GM23338 (cell line): Measurements from ENCODE around the gene SORCS2. TPM values are rescaled to one million over a fixed set of nuclear protein-coding genes. Genes with fewer than 3 reads are reported as not detected.

Experiments used
- ATAC-seq: fragments of 200-7000 bp; cut with Tn5 transposase; 3 replicates; pipeline ENCODE4 v1.9.1; 2020
- DNase-seq: peaks from one replicate; pipeline ENCODE4 v3.0.0-alpha.2; 2015; ENCODE audit warnings: low spot score
- H2AFZ ChIP-seq: fragments of 200-600 bp; sonication (generic); 2 replicates; pipeline ENCODE4 v1.8.0; 2016; ENCODE audit warnings: antibody characterized with exemption, mild to moderate bottlenecking, moderate library complexity
- H3F3A ChIP-seq: fragments of 200-600 bp; sonication (generic); replicated peaks from 2 replicates; pipeline ENCODE4 v1.8.0; 2017; ENCODE audit warnings: antibody characterized with exemption, mixed run types, low read depth
- H3K27ac ChIP-seq: fragments of 200-600 bp; sonication (generic); 2 replicates; pipeline ENCODE4 v1.6.1; 2016; ENCODE audit warnings: low read depth
- H3K27me3 ChIP-seq: fragments of 200-600 bp; sonication (generic); 2 replicates; pipeline ENCODE4 v1.8.0; 2016; ENCODE audit warnings: mild to moderate bottlenecking, mixed run types, moderate library complexity; ENCODE audit not compliant: insufficient read depth
- H3K36me3 ChIP-seq: fragments of 200-600 bp; sonication (generic); 2 replicates; pipeline ENCODE4 v1.8.0; 2016; ENCODE audit warnings: mild to moderate bottlenecking; ENCODE audit not compliant: insufficient read depth
- H3K4me1 ChIP-seq: fragments of 200-600 bp; sonication (generic); 2 replicates; pipeline ENCODE4 v1.8.0; 2016; ENCODE audit warnings: mild to moderate bottlenecking, moderate library complexity; ENCODE audit not compliant: insufficient read depth
- H3K4me2 ChIP-seq: fragments of 200-600 bp; sonication (generic); 2 replicates; pipeline ENCODE4 v1.7.1; 2017; ENCODE audit warnings: mixed run types
- H3K4me3 ChIP-seq: fragments of 200-600 bp; sonication (generic); 2 replicates; pipeline ENCODE4 v1.6.1; 2016; ENCODE audit warnings: mixed run types
- H3K79me2 ChIP-seq: fragments of 200-600 bp; sonication (generic); replicated peaks from 2 replicates; pipeline ENCODE4 v1.8.0; 2017; ENCODE audit warnings: mild to moderate bottlenecking; ENCODE audit not compliant: insufficient read depth
- H3K9me2 ChIP-seq: fragments of 200-600 bp; sonication (generic); 2 replicates; pipeline ENCODE4 v1.8.0; 2017; ENCODE audit not compliant: insufficient read depth
- H4K20me1 ChIP-seq: fragments of 200-600 bp; sonication (generic); replicated peaks from 2 replicates; pipeline ENCODE4 v1.8.0; 2017; ENCODE audit warnings: mild to moderate bottlenecking; ENCODE audit not compliant: insufficient read depth
- H3K27ac Mint-ChIP-seq: 2 replicates; pipeline ENCODE4 v1.8.0; 2020; ENCODE audit warnings: inconsistent platforms, mild to moderate bottlenecking, moderate library complexity, mixed read lengths
- H3K27me3 Mint-ChIP-seq: 3 replicates; pipeline ENCODE4 v1.8.0; 2022; ENCODE audit warnings: low read depth, mild to moderate bottlenecking, moderate library complexity, mixed read lengths, inconsistent platforms; ENCODE audit not compliant: insufficient read depth, poor library complexity
- H3K36me3 Mint-ChIP-seq: 3 replicates; pipeline ENCODE4 v1.8.0; 2021; ENCODE audit warnings: low read depth, mild to moderate bottlenecking, inconsistent platforms, moderate library complexity, mixed read lengths
- H3K4me1 Mint-ChIP-seq: 3 replicates; pipeline ENCODE4 v1.8.0; 2020; ENCODE audit warnings: mild to moderate bottlenecking, inconsistent platforms, mixed read lengths
- H3K4me3 Mint-ChIP-seq: 3 replicates; pipeline ENCODE4 v1.8.0; 2021; ENCODE audit warnings: moderate library complexity, mild to moderate bottlenecking, inconsistent platforms, mixed read lengths
- H3K9me3 Mint-ChIP-seq: 3 replicates; pipeline ENCODE4 v1.8.0; 2020; ENCODE audit warnings: moderate library complexity, mild to moderate bottlenecking, inconsistent platforms, mixed read lengths
- CREB1 ChIP-seq: fragments of 250-450 bp; sonication (Bioruptor Pico); IDR thresholded peaks from 2 replicates; pipeline ENCODE4 v1.5.0; 2020; ENCODE audit warnings: low read depth, mild to moderate bottlenecking, moderate library complexity
- EZH2 ChIP-seq: fragments of 200-600 bp; sonication (generic); IDR thresholded peaks from one replicate; pipeline ENCODE4 v1.8.0; 2017; ENCODE audit warnings: antibody characterized with exemption, mild to moderate bottlenecking, low read depth; ENCODE audit not compliant: unreplicated experiment
- EZH2phosphoT487 ChIP-seq: fragments of 200-600 bp; sonication (generic); IDR thresholded peaks from one replicate; pipeline ENCODE4 v1.8.1; 2018; ENCODE audit warnings: antibody characterized with exemption; ENCODE audit not compliant: unreplicated experiment
- JUNB ChIP-seq: IDR thresholded peaks from one replicate; pipeline ENCODE4 v1.6.1; 2016; ENCODE audit warnings: antibody characterized with exemption; ENCODE audit not compliant: unreplicated experiment
- NANOG ChIP-seq: IDR thresholded peaks from 2 replicates; pipeline ENCODE4 v1.6.1; 2016; ENCODE audit warnings: antibody characterized with exemption, borderline replicate concordance
- POLR2AphosphoS5 ChIP-seq: IDR thresholded peaks from 2 replicates; pipeline ENCODE4 v1.6.1; 2016; ENCODE audit warnings: antibody characterized with exemption, low read depth
- STAT1 ChIP-seq: IDR thresholded peaks from one replicate; pipeline ENCODE4 v1.6.1; 2016; ENCODE audit warnings: antibody characterized with exemption; ENCODE audit not compliant: unreplicated experiment
- ZNF331 ChIP-seq: fragments of 250-450 bp; sonication (Bioruptor Pico); IDR thresholded peaks from 2 replicates; pipeline ENCODE4 v1.5.0; 2020; ENCODE audit warnings: low read depth, mild to moderate bottlenecking, moderate library complexity
- polyA plus RNA-seq: library from polyadenylated mRNA; unstranded; fragments of >200 nt; fragmentation: Nextera tagmentation; extraction: Ambion mirVana; gene quantifications from 2 replicates; pipeline ENCODE4 v1.2.1, GENCODE V29; 2016
- total RNA-seq: library from RNA; depleted of rRNA; stranded (reverse); fragments of >200 nt; shearing (Covaris generic); gene quantifications from 2 replicates; pipeline ENCODE4 v1.2.3, GENCODE V29; 2014
- TF ChIP-seq, protein P1 (sequence below): IDR thresholded peaks from one replicate; pipeline ENCODE4 v1.6.1; 2018; ENCODE audit warnings: antibody characterized with exemption; ENCODE audit not compliant: unreplicated experiment
- TF ChIP-seq, protein P2 (sequence below), 2 experiments: fragments of 200-600 bp in 1 of 2; sonication (generic) in 1 of 2; conservative IDR thresholded peaks; 2 replicates each; pipeline versions ENCODE4 v1.5.1 to v1.6.1; 2016 to 2017; ENCODE audit warnings: antibody characterized with exemption in 2 of 2, low read depth in 2 of 2, mild to moderate bottlenecking in 2 of 2, moderate library complexity in 1 of 2
- TF ChIP-seq, protein P3 (sequence below): fragments of 250-450 bp; sonication (Bioruptor Pico); IDR thresholded peaks from 2 replicates; pipeline ENCODE4 v1.5.0; 2020; ENCODE audit warnings: mild to moderate bottlenecking, moderate library complexity
- TF ChIP-seq, protein P4 (sequence below): IDR thresholded peaks from 2 replicates; pipeline ENCODE4 v1.6.1; 2016; ENCODE audit warnings: antibody characterized with exemption

Gene SORCS2
- total and polyA plus RNA-seq, 2 experiments from 2014 or later: 0.47 to 2.4 TPM

DNA sequence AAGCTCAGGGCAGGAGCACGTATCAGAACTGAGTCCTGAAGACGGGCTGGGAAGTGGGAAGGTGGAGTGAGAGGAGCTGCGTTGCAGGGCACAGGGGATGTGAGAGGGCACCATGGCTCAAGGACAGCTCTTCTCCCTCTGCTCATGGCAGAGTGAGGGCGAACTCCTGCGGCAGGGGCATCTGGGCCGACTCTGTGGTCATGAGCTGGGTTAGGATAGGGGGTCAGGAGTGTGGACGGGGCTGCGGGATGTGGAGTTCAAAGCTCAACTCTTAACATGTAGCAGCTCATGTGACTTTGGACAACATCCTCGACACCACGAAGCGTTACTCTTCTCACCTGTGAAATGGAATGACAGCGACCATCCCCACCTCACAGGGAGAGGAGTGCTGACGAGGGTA is 19.4 kb upstream of the SORCS2 start:
- DNase-seq (no peak), ATAC-seq (no peak)
- H3K27ac ChIP-seq: no peak overlapping the region
- no peaks in the 10 kb centered on the region for H3K4me1 ChIP-seq
- Mint-ChIP-seq H3K27ac (no peak overlapping the region), H3K4me1 (no peaks in the 10 kb centered on the region), H3K4me3 (no peak overlapping the region), H3K27me3 (peaks cover 10% of the 10 kb centered on the region), H3K9me3 (no peaks in the 10 kb centered on the region; the same call in 2 of the 3 replicates), H3K36me3 (no peaks in the 10 kb centered on the region)
- no peaks in the 10 kb centered on the region for H3K79me2 ChIP-seq
- H3K4me2 ChIP-seq: no peak overlapping the region
- no peaks in the 10 kb centered on the region for H3F3A ChIP-seq
- TF ChIP-seq CREB1 (no peak), STAT1 (no peak), POLR2AphosphoS5 (no peak), EZH2phosphoT487 (no peak), ZNF331 (CRISPR knock-in tag) (no peak), JUNB (no peak), EZH2 (no peak), NANOG (no peak)
- TF ChIP-seq, protein P1, sequence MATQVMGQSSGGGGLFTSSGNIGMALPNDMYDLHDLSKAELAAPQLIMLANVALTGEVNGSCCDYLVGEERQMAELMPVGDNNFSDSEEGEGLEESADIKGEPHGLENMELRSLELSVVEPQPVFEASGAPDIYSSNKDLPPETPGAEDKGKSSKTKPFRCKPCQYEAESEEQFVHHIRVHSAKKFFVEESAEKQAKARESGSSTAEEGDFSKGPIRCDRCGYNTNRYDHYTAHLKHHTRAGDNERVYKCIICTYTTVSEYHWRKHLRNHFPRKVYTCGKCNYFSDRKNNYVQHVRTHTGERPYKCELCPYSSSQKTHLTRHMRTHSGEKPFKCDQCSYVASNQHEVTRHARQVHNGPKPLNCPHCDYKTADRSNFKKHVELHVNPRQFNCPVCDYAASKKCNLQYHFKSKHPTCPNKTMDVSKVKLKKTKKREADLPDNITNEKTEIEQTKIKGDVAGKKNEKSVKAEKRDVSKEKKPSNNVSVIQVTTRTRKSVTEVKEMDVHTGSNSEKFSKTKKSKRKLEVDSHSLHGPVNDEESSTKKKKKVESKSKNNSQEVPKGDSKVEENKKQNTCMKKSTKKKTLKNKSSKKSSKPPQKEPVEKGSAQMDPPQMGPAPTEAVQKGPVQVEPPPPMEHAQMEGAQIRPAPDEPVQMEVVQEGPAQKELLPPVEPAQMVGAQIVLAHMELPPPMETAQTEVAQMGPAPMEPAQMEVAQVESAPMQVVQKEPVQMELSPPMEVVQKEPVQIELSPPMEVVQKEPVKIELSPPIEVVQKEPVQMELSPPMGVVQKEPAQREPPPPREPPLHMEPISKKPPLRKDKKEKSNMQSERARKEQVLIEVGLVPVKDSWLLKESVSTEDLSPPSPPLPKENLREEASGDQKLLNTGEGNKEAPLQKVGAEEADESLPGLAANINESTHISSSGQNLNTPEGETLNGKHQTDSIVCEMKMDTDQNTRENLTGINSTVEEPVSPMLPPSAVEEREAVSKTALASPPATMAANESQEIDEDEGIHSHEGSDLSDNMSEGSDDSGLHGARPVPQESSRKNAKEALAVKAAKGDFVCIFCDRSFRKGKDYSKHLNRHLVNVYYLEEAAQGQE: no peak
- TF ChIP-seq, protein P2, sequence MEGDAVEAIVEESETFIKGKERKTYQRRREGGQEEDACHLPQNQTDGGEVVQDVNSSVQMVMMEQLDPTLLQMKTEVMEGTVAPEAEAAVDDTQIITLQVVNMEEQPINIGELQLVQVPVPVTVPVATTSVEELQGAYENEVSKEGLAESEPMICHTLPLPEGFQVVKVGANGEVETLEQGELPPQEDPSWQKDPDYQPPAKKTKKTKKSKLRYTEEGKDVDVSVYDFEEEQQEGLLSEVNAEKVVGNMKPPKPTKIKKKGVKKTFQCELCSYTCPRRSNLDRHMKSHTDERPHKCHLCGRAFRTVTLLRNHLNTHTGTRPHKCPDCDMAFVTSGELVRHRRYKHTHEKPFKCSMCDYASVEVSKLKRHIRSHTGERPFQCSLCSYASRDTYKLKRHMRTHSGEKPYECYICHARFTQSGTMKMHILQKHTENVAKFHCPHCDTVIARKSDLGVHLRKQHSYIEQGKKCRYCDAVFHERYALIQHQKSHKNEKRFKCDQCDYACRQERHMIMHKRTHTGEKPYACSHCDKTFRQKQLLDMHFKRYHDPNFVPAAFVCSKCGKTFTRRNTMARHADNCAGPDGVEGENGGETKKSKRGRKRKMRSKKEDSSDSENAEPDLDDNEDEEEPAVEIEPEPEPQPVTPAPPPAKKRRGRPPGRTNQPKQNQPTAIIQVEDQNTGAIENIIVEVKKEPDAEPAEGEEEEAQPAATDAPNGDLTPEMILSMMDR (conservative IDR thresholded peaks at IDR 0.05; ENCODE audit: low read depth in 2 of 2): no peak
- TF ChIP-seq, protein P3, sequence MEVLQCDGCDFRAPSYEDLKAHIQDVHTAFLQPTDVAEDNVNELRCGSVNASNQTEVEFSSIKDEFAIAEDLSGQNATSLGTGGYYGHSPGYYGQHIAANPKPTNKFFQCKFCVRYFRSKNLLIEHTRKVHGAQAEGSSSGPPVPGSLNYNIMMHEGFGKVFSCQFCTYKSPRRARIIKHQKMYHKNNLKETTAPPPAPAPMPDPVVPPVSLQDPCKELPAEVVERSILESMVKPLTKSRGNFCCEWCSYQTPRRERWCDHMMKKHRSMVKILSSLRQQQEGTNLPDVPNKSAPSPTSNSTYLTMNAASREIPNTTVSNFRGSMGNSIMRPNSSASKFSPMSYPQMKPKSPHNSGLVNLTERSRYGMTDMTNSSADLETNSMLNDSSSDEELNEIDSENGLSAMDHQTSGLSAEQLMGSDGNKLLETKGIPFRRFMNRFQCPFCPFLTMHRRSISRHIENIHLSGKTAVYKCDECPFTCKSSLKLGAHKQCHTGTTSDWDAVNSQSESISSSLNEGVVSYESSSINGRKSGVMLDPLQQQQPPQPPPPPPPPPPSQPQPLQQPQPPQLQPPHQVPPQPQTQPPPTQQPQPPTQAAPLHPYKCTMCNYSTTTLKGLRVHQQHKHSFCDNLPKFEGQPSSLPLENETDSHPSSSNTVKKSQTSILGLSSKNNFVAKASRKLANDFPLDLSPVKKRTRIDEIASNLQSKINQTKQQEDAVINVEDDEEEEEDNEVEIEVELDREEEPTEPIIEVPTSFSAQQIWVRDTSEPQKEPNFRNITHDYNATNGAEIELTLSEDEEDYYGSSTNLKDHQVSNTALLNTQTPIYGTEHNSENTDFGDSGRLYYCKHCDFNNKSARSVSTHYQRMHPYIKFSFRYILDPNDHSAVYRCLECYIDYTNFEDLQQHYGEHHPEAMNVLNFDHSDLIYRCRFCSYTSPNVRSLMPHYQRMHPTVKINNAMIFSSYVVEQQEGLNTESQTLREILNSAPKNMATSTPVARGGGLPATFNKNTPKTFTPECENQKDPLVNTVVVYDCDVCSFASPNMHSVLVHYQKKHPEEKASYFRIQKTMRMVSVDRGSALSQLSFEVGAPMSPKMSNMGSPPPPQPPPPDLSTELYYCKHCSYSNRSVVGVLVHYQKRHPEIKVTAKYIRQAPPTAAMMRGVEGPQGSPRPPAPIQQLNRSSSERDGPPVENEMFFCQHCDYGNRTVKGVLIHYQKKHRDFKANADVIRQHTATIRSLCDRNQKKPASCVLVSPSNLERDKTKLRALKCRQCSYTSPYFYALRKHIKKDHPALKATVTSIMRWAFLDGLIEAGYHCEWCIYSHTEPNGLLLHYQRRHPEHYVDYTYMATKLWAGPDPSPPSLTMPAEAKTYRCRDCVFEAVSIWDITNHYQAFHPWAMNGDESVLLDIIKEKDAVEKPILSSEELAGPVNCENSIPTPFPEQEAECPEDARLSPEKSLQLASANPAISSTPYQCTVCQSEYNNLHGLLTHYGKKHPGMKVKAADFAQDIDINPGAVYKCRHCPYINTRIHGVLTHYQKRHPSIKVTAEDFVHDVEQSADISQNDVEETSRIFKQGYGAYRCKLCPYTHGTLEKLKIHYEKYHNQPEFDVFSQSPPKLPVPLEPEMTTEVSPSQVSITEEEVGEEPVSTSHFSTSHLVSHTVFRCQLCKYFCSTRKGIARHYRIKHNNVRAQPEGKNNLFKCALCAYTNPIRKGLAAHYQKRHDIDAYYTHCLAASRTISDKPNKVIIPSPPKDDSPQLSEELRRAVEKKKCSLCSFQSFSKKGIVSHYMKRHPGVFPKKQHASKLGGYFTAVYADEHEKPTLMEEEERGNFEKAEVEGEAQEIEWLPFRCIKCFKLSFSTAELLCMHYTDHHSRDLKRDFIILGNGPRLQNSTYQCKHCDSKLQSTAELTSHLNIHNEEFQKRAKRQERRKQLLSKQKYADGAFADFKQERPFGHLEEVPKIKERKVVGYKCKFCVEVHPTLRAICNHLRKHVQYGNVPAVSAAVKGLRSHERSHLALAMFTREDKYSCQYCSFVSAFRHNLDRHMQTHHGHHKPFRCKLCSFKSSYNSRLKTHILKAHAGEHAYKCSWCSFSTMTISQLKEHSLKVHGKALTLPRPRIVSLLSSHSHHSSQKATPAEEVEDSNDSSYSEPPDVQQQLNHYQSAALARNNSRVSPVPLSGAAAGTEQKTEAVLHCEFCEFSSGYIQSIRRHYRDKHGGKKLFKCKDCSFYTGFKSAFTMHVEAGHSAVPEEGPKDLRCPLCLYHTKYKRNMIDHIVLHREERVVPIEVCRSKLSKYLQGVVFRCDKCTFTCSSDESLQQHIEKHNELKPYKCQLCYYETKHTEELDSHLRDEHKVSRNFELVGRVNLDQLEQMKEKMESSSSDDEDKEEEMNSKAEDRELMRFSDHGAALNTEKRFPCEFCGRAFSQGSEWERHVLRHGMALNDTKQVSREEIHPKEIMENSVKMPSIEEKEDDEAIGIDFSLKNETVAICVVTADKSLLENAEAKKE (CRISPR knock-in tag): no peak
- TF ChIP-seq, protein P4, sequence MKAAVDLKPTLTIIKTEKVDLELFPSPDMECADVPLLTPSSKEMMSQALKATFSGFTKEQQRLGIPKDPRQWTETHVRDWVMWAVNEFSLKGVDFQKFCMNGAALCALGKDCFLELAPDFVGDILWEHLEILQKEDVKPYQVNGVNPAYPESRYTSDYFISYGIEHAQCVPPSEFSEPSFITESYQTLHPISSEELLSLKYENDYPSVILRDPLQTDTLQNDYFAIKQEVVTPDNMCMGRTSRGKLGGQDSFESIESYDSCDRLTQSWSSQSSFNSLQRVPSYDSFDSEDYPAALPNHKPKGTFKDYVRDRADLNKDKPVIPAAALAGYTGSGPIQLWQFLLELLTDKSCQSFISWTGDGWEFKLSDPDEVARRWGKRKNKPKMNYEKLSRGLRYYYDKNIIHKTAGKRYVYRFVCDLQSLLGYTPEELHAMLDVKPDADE: no peak
- no peaks in the 10 kb centered on the region for H4K20me1 ChIP-seq
- no peaks in the 10 kb centered on the region for H3K27me3 ChIP-seq
- H3K36me3 ChIP-seq: no peaks in the 10 kb centered on the region; the same call in 1 of the 2 replicates
- no peak overlapping the region for H3K4me3 ChIP-seq
- H3K9me2 ChIP-seq: no peaks in the 10 kb centered on the region
- no peak overlapping the region for H2AFZ ChIP-seq
